K562 (cell line): ENCODE results near the gene KCNE2.

Source experiments
- BHLHE40 ChIP-seq: IDR thresholded peaks from 2 replicates; pipeline ENCODE4 v1.6.1; 2011; ENCODE audit warnings: low read length, improper control_type of control experiment
- C11orf30 ChIP-seq: fragments of 450-650 bp; IDR thresholded peaks from 2 replicates; pipeline ENCODE4 v1.6.1; 2016; ENCODE audit warnings: low read depth, mild to moderate bottlenecking
- ELF1 ChIP-seq: fragments of 200-800 bp; sonication (Bioruptor generic); IDR thresholded peaks from 2 replicates; pipeline ENCODE4 v1.6.1; 2016; ENCODE audit warnings: missing genetic modification characterization, missing compliant biosample characterization
- KLF16 ChIP-seq: IDR thresholded peaks from 2 replicates; pipeline ENCODE4 v1.6.1; 2016; ENCODE audit warnings: antibody characterized with exemption
- LARP7 ChIP-seq: fragments of 450-650 bp; IDR thresholded peaks from 2 replicates; pipeline ENCODE4 v1.6.1; 2016
- LCOR ChIP-seq: sonication (generic); formaldehyde crosslinking; IDR thresholded peaks from 2 replicates; pipeline ENCODE4 v1.8.0; 2022; ENCODE audit warnings: mild to moderate bottlenecking, missing genetic modification reagents
- MXI1 ChIP-seq: IDR thresholded peaks from 2 replicates; pipeline ENCODE4 v1.6.1; 2011; ENCODE audit warnings: low read depth, mild to moderate bottlenecking, improper control_type of control experiment, low read length
- PHB2 ChIP-seq: fragments of 450-650 bp; IDR thresholded peaks from 2 replicates; pipeline ENCODE4 v1.6.1; 2017; ENCODE audit warnings: low read depth
- RBBP5 ChIP-seq: fragments of 200-600 bp; sonication (generic); IDR thresholded peaks from 2 replicates; pipeline ENCODE4 v1.6.1; 2012; ENCODE audit warnings: borderline replicate concordance, mild to moderate bottlenecking, low read length, control low read depth, inconsistent platforms; ENCODE audit not compliant: insufficient read depth, poor library complexity, severe bottlenecking
- SETDB1 ChIP-seq: IDR thresholded peaks from one replicate; pipeline ENCODE4 v1.6.1; 2012; ENCODE audit warnings: low read length, control low read depth, inconsistent platforms
- SNRNP70 ChIP-seq: fragments of 200-400 bp; formaldehyde crosslinking; optimal IDR thresholded peaks from 2 replicates; pipeline ENCODE3; 2017; ENCODE audit warnings: low read depth, low read length
- SRSF9 ChIP-seq: fragments of 200-400 bp; formaldehyde crosslinking; IDR thresholded peaks from 2 replicates; pipeline ENCODE4 v1.6.1; 2017; ENCODE audit warnings: low read depth, low read length, borderline replicate concordance
- UBTF ChIP-seq, 2 experiments: IDR thresholded peaks; 2 replicates each; pipeline ENCODE4 v1.6.1; 2012; ENCODE audit warnings: improper control_type of control experiment in 2 of 2, low read depth in 2 of 2, low read length in 2 of 2, borderline replicate concordance in 1 of 2
- TF ChIP-seq, protein P1 (sequence below): fragments of 450-650 bp; IDR thresholded peaks from 2 replicates; pipeline ENCODE4 v1.6.1; 2016

GRCh38 chr21:34336756-34337391, 26.9 kb upstream of the KCNE2 start:
- TF ChIP-seq C11orf30 (no peak), PHB2 (no peak), ELF1 (no peak), KLF16 (no peak), SNRNP70 (no peak), MXI1 (no peak), SETDB1 (no peak), LCOR (CRISPR knock-in tag) (no peak), RBBP5 (no peak), SRSF9 (no peak), UBTF (IDR thresholded peaks at IDR 0.05; ENCODE audit: borderline replicate concordance in 1 of 2, low read depth in 2 of 2, low read length in 2 of 2) (no peak), BHLHE40 (no peak), LARP7 (no peak)
- TF ChIP-seq, protein P1, sequence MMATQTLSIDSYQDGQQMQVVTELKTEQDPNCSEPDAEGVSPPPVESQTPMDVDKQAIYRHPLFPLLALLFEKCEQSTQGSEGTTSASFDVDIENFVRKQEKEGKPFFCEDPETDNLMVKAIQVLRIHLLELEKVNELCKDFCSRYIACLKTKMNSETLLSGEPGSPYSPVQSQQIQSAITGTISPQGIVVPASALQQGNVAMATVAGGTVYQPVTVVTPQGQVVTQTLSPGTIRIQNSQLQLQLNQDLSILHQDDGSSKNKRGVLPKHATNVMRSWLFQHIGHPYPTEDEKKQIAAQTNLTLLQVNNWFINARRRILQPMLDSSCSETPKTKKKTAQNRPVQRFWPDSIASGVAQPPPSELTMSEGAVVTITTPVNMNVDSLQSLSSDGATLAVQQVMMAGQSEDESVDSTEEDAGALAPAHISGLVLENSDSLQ: no peak
